ENCODE measurements around the gene TET1. TPM values are rescaled to one million over a fixed set of nuclear protein-coding genes. Genes with fewer than 3 reads are reported as not detected.

Gene TET1
- total RNA-seq (2014; rRNA removed; shearing (Covaris generic)): 1.3 and 2.0 TPM in 2 replicates

GRCh38 chr10:68560186-68560942, at the start of gene TET1:
Gene TET1 (plus strand): TSS chr10:68560337. CDS start chr10:68572339, 12,002 bp downstream.

GRCh38 chr10:68720793-68721672, 160.9 kb downstream of the TET1 start, which contains the start of gene CCAR1:
Gene CCAR1 (plus strand): TSS chr10:68721239. CDS start chr10:68722505, 1,266 bp downstream.

Small RNAs within 50 kb of the gene (small RNA-seq; reads per million reads assigned to genes)
- not detected for gene RF00019

Other genes starting within 250 kb of the TET1 start
- gene HNRNPH3, start 228.3 kb upstream of the TET1 start, total RNA-seq (2014; rRNA removed; shearing (Covaris generic)): 31.3 and 32.1 TPM in 2 replicates
- gene PBLD, start 227.4 kb upstream of the TET1 start, total RNA-seq (2014; rRNA removed; shearing (Covaris generic)): 0.87 and 2.8 TPM in 2 replicates
- gene RUFY2, start 153.1 kb upstream of the TET1 start, total RNA-seq (2014; rRNA removed; shearing (Covaris generic)): 8.0 and 11.0 TPM in 2 replicates
- gene DNA2, start 88.4 kb upstream of the TET1 start, total RNA-seq (2014; rRNA removed; shearing (Covaris generic)): 12.2 and 13.7 TPM in 2 replicates
- gene SLC25A16, start 32.8 kb upstream of the TET1 start, total RNA-seq (2014; rRNA removed; shearing (Covaris generic)): 7.5 and 8.6 TPM in 2 replicates
- 38.9 and 57.3 TPM in 2 replicates for gene CCAR1, start 160.9 kb downstream of the TET1 start, total RNA-seq (2014; rRNA removed; shearing (Covaris generic))